ENCODE data around the gene SNAP47. TPM values are rescaled to one million over a fixed set of nuclear protein-coding genes. Genes with fewer than 3 reads are reported as not detected.

SNAP47 gene
- total RNA-seq, 1 donor from 2014 or later = 52.8 TPM

GRCh38 chr1:227769936-227770494 lies 34.8 kb downstream of the SNAP47 start:
- H3K27me3 Mint-ChIP-seq (ENCODE audit: insufficient read depth, low read depth) = peaks cover 2% of the 10 kb centered on the region
- Histone ChIP-seq H3K27me3 (no peaks in the 10 kb centered on the region), H4K20me1 (ENCODE audit: low read depth) (peaks cover 13% of the 10 kb centered on the region), H3F3A (ENCODE audit: low read depth) (no peaks in the 10 kb centered on the region), H3K36me3 (no peaks in the 10 kb centered on the region), H3K9ac (no peak overlapping the region), H3K9me3 (ENCODE audit: low read depth) (no peaks in the 10 kb centered on the region), H3K4me1 (no peaks in the 10 kb centered on the region), H3K79me2 (ENCODE audit: low read depth) (no peaks in the 10 kb centered on the region), H2AFZ (replicated peaks) (no peak overlapping the region), H3K4me3 (no peak overlapping the region), H3K27ac (no peak overlapping the region), H3K4me2 (no peak overlapping the region)
- H3K4me3 Mint-ChIP-seq = no peak overlapping the region
- no peaks in the 10 kb centered on the region for H3K9me3 Mint-ChIP-seq
- DNase-seq (ENCODE audit: low spot score) = no peak
- peak overlapping the region; percentile 21 for H3K27ac Mint-ChIP-seq
- peaks cover 11% of the 10 kb centered on the region for H3K36me3 Mint-ChIP-seq
- peaks cover 7% of the 10 kb centered on the region for H3K4me1 Mint-ChIP-seq
- TF ChIP-seq EZH2phosphoT487 (IDR thresholded peaks at IDR 0.05) = no peak
- no peak for TF ChIP-seq CTCF (IDR thresholded peaks at IDR 0.05)
- TF ChIP-seq EZH2 (IDR thresholded peaks at IDR 0.05) = no peak

- H3K36me3 ChIP-seq = no peaks in the 10 kb centered on the region
- H3K9ac ChIP-seq = no peak overlapping the region
- peaks cover 8% of the 10 kb centered on the region for H4K20me1 ChIP-seq (ENCODE audit: low read depth)
Observed at GRCh38 chr1:227770812-227771211, 35.6 kb downstream of the SNAP47 start.

GRCh38 chr1:227771326-227771725 lies 36.1 kb downstream of the SNAP47 start:
- H3K4me3 ChIP-seq = no peak overlapping the region
- no peaks in the 10 kb centered on the region for H3K4me1 ChIP-seq
- no peak overlapping the region for H3K9ac ChIP-seq
- no peaks in the 10 kb centered on the region for H3K36me3 ChIP-seq
- no peak overlapping the region for H2AFZ ChIP-seq (replicated peaks)
- no peaks in the 10 kb centered on the region for H3K27me3 ChIP-seq
- H3K27ac ChIP-seq = no peak overlapping the region
- H3K9me3 ChIP-seq (ENCODE audit: low read depth) = no peaks in the 10 kb centered on the region
- Mint-ChIP-seq H3K9me3 (no peaks in the 10 kb centered on the region), H3K27me3 (ENCODE audit: insufficient read depth, low read depth) (peaks cover 2% of the 10 kb centered on the region), H3K27ac (no peak overlapping the region), H3K4me3 (no peak overlapping the region), H3K4me1 (peaks cover 16% of the 10 kb centered on the region), H3K36me3 (peaks cover 11% of the 10 kb centered on the region)
- no peak for DNase-seq (ENCODE audit: low spot score)
- peaks cover 9% of the 10 kb centered on the region for H4K20me1 ChIP-seq (ENCODE audit: low read depth)
- no peak for TF ChIP-seq EZH2phosphoT487 (IDR thresholded peaks at IDR 0.05)
- TF ChIP-seq CTCF (IDR thresholded peaks at IDR 0.05) = no peak
- TF ChIP-seq EZH2 (IDR thresholded peaks at IDR 0.05) = no peak
- no peaks in the 10 kb centered on the region for H3K79me2 ChIP-seq (ENCODE audit: low read depth)
- H3K4me2 ChIP-seq = no peak overlapping the region
- H3F3A ChIP-seq (ENCODE audit: low read depth) = no peaks in the 10 kb centered on the region

More at GRCh38 chr1:227770812-227771211, 35.6 kb downstream of the SNAP47 start:
- Histone ChIP-seq H3K4me3 (no peak overlapping the region), H3K4me2 (no peak overlapping the region), H3K79me2 (ENCODE audit: low read depth) (no peaks in the 10 kb centered on the region), H3K27me3 (no peaks in the 10 kb centered on the region), H2AFZ (replicated peaks) (no peak overlapping the region), H3K27ac (no peak overlapping the region), H3F3A (ENCODE audit: low read depth) (no peaks in the 10 kb centered on the region), H3K4me1 (no peaks in the 10 kb centered on the region), H3K9me3 (ENCODE audit: low read depth) (no peaks in the 10 kb centered on the region)
- Mint-ChIP-seq H3K4me3 (no peak overlapping the region), H3K36me3 (peaks cover 11% of the 10 kb centered on the region), H3K4me1 (peaks cover 11% of the 10 kb centered on the region), H3K27me3 (ENCODE audit: insufficient read depth, low read depth) (peaks cover 2% of the 10 kb centered on the region), H3K27ac (no peak overlapping the region), H3K9me3 (no peaks in the 10 kb centered on the region)
- no peak for DNase-seq (ENCODE audit: low spot score)
- TF ChIP-seq EZH2 (IDR thresholded peaks at IDR 0.05) = no peak

GRCh38 chr1:227771771-227772170 lies 36.5 kb downstream of the SNAP47 start:
- no peak for DNase-seq (ENCODE audit: low spot score)
- Mint-ChIP-seq H3K9me3 (no peaks in the 10 kb centered on the region), H3K4me3 (no peak overlapping the region), H3K4me1 (peaks cover 20% of the 10 kb centered on the region), H3K27ac (no peak overlapping the region), H3K27me3 (ENCODE audit: insufficient read depth, low read depth) (peaks cover under 1% of the 10 kb centered on the region), H3K36me3 (peaks cover 11% of the 10 kb centered on the region)
- Histone ChIP-seq H3K4me3 (no peak overlapping the region), H3K27ac (no peak overlapping the region), H3K36me3 (no peaks in the 10 kb centered on the region), H3K27me3 (no peaks in the 10 kb centered on the region), H3F3A (ENCODE audit: low read depth) (no peaks in the 10 kb centered on the region), H3K4me2 (no peak overlapping the region), H3K79me2 (ENCODE audit: low read depth) (no peaks in the 10 kb centered on the region), H3K9me3 (ENCODE audit: low read depth) (no peaks in the 10 kb centered on the region), H4K20me1 (ENCODE audit: low read depth) (peaks cover 9% of the 10 kb centered on the region), H3K4me1 (no peaks in the 10 kb centered on the region), H3K9ac (no peak overlapping the region), H2AFZ (replicated peaks) (no peak overlapping the region)
- TF ChIP-seq CTCF (IDR thresholded peaks at IDR 0.05) = no peak
- TF ChIP-seq EZH2 (IDR thresholded peaks at IDR 0.05) = no peak
- TF ChIP-seq EZH2phosphoT487 (IDR thresholded peaks at IDR 0.05) = no peak
